ENCODE results near the gene TSPAN4.

- TF ChIP-seq CTCF (IDR thresholded peaks at IDR 0.05) (no peak), POLR2A (IDR thresholded peaks at IDR 0.05) (no peak), EP300 (IDR thresholded peaks at IDR 0.05) (no peak)
Measured at GRCh38 chr11:819943-820649, 22.6 kb upstream of the TSPAN4 start.

All from tibial nerve (tissue), 4 donors.